Astrocyte of the spinal cord (primary cell): Measurements from ENCODE around the gene MAGEF1.
A peak's percentile ranks its signal among the peaks of the same experiment; 100 is the strongest.

Experiments used
- DNase-seq: peaks from one replicate; pipeline ENCODE4 v3.0.0; 2011; ENCODE audit warnings: low read depth, low spot score
- H3K4me3 ChIP-seq: 2 replicates; pipeline ENCODE4 v1.5.1; 2011; ENCODE audit warnings: low read depth, mild to moderate bottlenecking, low read length, moderate library complexity
- CTCF ChIP-seq: IDR thresholded peaks from 2 replicates; pipeline ENCODE4 v1.5.1; 2012; ENCODE audit warnings: low read depth, mild to moderate bottlenecking, low read length, inconsistent platforms
- in situ Hi-C: cut with HindIII; loops from 2 replicates; pipeline ENCODE4 v1.10.0; 2017; ENCODE audit warnings: low sequenced_read_pairs

The MAGEF1 gene

GRCh38 chr3:184688882-184689271 is 23.0 kb downstream of the MAGEF1 start:
- DNase-seq, result no peak
- no peak overlapping the region for H3K4me3 ChIP-seq
- TF ChIP-seq CTCF, result no peak
- in situ Hi-C loops, result no loop called here

- peak; percentile 82 for DNase-seq
These were observed 23.5 kb downstream of the MAGEF1 start for GRCh38 chr3:184688251-184688881.

GRCh38 chr3:184687363-184688015 is 24.4 kb downstream of the MAGEF1 start:
- no peak overlapping the region for H3K4me3 ChIP-seq
- in situ Hi-C loops, result no loop called here
- TF ChIP-seq CTCF, result no peak
- no peak for DNase-seq

More at GRCh38 chr3:184688251-184688881, 23.5 kb downstream of the MAGEF1 start:
- H3K4me3 ChIP-seq, result no peak overlapping the region
- TF ChIP-seq CTCF, result no peak
- in situ Hi-C loops, result no loop called here

- no peak overlapping the region for H3K4me3 ChIP-seq
- in situ Hi-C loops, result no loop called here
- no peak for DNase-seq
- no peak for TF ChIP-seq CTCF
These were observed 26.2 kb downstream of the MAGEF1 start for GRCh38 chr3:184685646-184686045.

- in situ Hi-C loops, result no loop called here
- no peak overlapping the region for H3K4me3 ChIP-seq
- DNase-seq, result no peak
- TF ChIP-seq CTCF, result no peak
These were observed 26.8 kb downstream of the MAGEF1 start for GRCh38 chr3:184685055-184685454.

- in situ Hi-C loops, result no loop called here
- no peak for TF ChIP-seq CTCF
- no peak for DNase-seq
- H3K4me3 ChIP-seq, result no peak overlapping the region
These were observed 27.8 kb downstream of the MAGEF1 start for GRCh38 chr3:184683900-184684560.
